ENCODE data around the gene SYT1.

SYT1 gene

GRCh38 chr12:79164890-79165289, 300.3 kb downstream of the SYT1 start:
- H3K9me3 ChIP-seq (ENCODE audit: control insufficient read depth, insufficient read depth, low read depth, low read length), result no peaks in the 10 kb centered on the region
- H3K4me1 ChIP-seq (ENCODE audit: control insufficient read depth, insufficient read depth, low read length), result no peaks in the 10 kb centered on the region

GRCh38 chr12:79168687-79169086, 304.1 kb downstream of the SYT1 start:
- Histone ChIP-seq H3K36me3 (ENCODE audit: control insufficient read depth, insufficient read depth, low read length) (no peaks in the 10 kb centered on the region), H3K27ac (ENCODE audit: low read depth, low read length) (no peak overlapping the region), H3K9ac (ENCODE audit: low read length) (no peak overlapping the region), H3K4me3 (ENCODE audit: low read depth, low read length) (no peak overlapping the region), H3K4me1 (ENCODE audit: control insufficient read depth, insufficient read depth, low read length) (no peaks in the 10 kb centered on the region), H3K9me3 (ENCODE audit: control insufficient read depth, insufficient read depth, low read depth, low read length) (no peaks in the 10 kb centered on the region), H3K27me3 (ENCODE audit: control insufficient read depth, insufficient read depth, low read length) (no peaks in the 10 kb centered on the region)

More at GRCh38 chr12:79164890-79165289, 300.3 kb downstream of the SYT1 start:
- H3K36me3 ChIP-seq (ENCODE audit: control insufficient read depth, insufficient read depth, low read length), result no peaks in the 10 kb centered on the region
- H3K27me3 ChIP-seq (ENCODE audit: control insufficient read depth, insufficient read depth, low read length), result no peaks in the 10 kb centered on the region
- H3K9ac ChIP-seq (ENCODE audit: low read length), result no peak overlapping the region
- H3K4me3 ChIP-seq (ENCODE audit: low read depth, low read length), result no peak overlapping the region
- H3K27ac ChIP-seq (ENCODE audit: low read depth, low read length), result no peak overlapping the region

- Histone ChIP-seq H3K4me3 (ENCODE audit: low read depth, low read length) (no peak overlapping the region), H3K27ac (ENCODE audit: low read depth, low read length) (no peak overlapping the region), H3K9me3 (ENCODE audit: control insufficient read depth, insufficient read depth, low read depth, low read length) (no peaks in the 10 kb centered on the region), H3K27me3 (ENCODE audit: control insufficient read depth, insufficient read depth, low read length) (no peaks in the 10 kb centered on the region), H3K36me3 (ENCODE audit: control insufficient read depth, insufficient read depth, low read length) (no peaks in the 10 kb centered on the region), H3K9ac (ENCODE audit: low read length) (no peak overlapping the region), H3K4me1 (ENCODE audit: control insufficient read depth, insufficient read depth, low read length) (no peaks in the 10 kb centered on the region)
These were observed 310.1 kb downstream of the SYT1 start for GRCh38 chr12:79174626-79175025.

- no peak overlapping the region for H3K27ac ChIP-seq (ENCODE audit: low read depth, low read length)
- no peaks in the 10 kb centered on the region for H3K4me1 ChIP-seq (ENCODE audit: control insufficient read depth, insufficient read depth, low read length)
- H3K27me3 ChIP-seq (ENCODE audit: control insufficient read depth, insufficient read depth, low read length), result no peaks in the 10 kb centered on the region
- H3K9ac ChIP-seq (ENCODE audit: low read length), result no peak overlapping the region
- no peak overlapping the region for H3K4me3 ChIP-seq (ENCODE audit: low read depth, low read length)
- H3K9me3 ChIP-seq (ENCODE audit: control insufficient read depth, insufficient read depth, low read depth, low read length), result no peaks in the 10 kb centered on the region
- H3K36me3 ChIP-seq (ENCODE audit: control insufficient read depth, insufficient read depth, low read length), result no peaks in the 10 kb centered on the region
These were observed 318.4 kb downstream of the SYT1 start for GRCh38 chr12:79183003-79183402.

- H3K4me3 ChIP-seq (ENCODE audit: low read depth, low read length), result no peak overlapping the region
- H3K9me3 ChIP-seq (ENCODE audit: control insufficient read depth, insufficient read depth, low read depth, low read length), result no peaks in the 10 kb centered on the region
- no peaks in the 10 kb centered on the region for H3K36me3 ChIP-seq (ENCODE audit: control insufficient read depth, insufficient read depth, low read length)
- no peak overlapping the region for H3K27ac ChIP-seq (ENCODE audit: low read depth, low read length)
- H3K9ac ChIP-seq (ENCODE audit: low read length), result no peak overlapping the region
- H3K27me3 ChIP-seq (ENCODE audit: control insufficient read depth, insufficient read depth, low read length), result no peaks in the 10 kb centered on the region
- no peaks in the 10 kb centered on the region for H3K4me1 ChIP-seq (ENCODE audit: control insufficient read depth, insufficient read depth, low read length)
These were observed 319.4 kb downstream of the SYT1 start for GRCh38 chr12:79183926-79184325.

GRCh38 chr12:79186506-79186905, 321.9 kb downstream of the SYT1 start:
- no peak overlapping the region for H3K4me3 ChIP-seq (ENCODE audit: low read depth, low read length)
- no peaks in the 10 kb centered on the region for H3K4me1 ChIP-seq (ENCODE audit: control insufficient read depth, insufficient read depth, low read length)

GRCh38 chr12:79187032-79187431, 322.5 kb downstream of the SYT1 start:
- Histone ChIP-seq H3K36me3 (ENCODE audit: control insufficient read depth, insufficient read depth, low read length) (no peaks in the 10 kb centered on the region), H3K4me1 (ENCODE audit: control insufficient read depth, insufficient read depth, low read length) (no peaks in the 10 kb centered on the region), H3K9me3 (ENCODE audit: control insufficient read depth, insufficient read depth, low read depth, low read length) (no peaks in the 10 kb centered on the region), H3K4me3 (ENCODE audit: low read depth, low read length) (no peak overlapping the region), H3K27me3 (ENCODE audit: control insufficient read depth, insufficient read depth, low read length) (no peaks in the 10 kb centered on the region), H3K27ac (ENCODE audit: low read depth, low read length) (no peak overlapping the region), H3K9ac (ENCODE audit: low read length) (no peak overlapping the region)

More at GRCh38 chr12:79186506-79186905, 321.9 kb downstream of the SYT1 start:
- no peaks in the 10 kb centered on the region for H3K36me3 ChIP-seq (ENCODE audit: control insufficient read depth, insufficient read depth, low read length)
- H3K9me3 ChIP-seq (ENCODE audit: control insufficient read depth, insufficient read depth, low read depth, low read length), result no peaks in the 10 kb centered on the region
- H3K27ac ChIP-seq (ENCODE audit: low read depth, low read length), result no peak overlapping the region
- H3K27me3 ChIP-seq (ENCODE audit: control insufficient read depth, insufficient read depth, low read length), result no peaks in the 10 kb centered on the region
- no peak overlapping the region for H3K9ac ChIP-seq (ENCODE audit: low read length)

- Histone ChIP-seq H3K9me3 (ENCODE audit: control insufficient read depth, insufficient read depth, low read depth, low read length) (no peaks in the 10 kb centered on the region), H3K4me3 (ENCODE audit: low read depth, low read length) (no peak overlapping the region), H3K9ac (ENCODE audit: low read length) (no peak overlapping the region), H3K27ac (ENCODE audit: low read depth, low read length) (no peak overlapping the region), H3K36me3 (ENCODE audit: control insufficient read depth, insufficient read depth, low read length) (no peaks in the 10 kb centered on the region), H3K27me3 (ENCODE audit: control insufficient read depth, insufficient read depth, low read length) (no peaks in the 10 kb centered on the region), H3K4me1 (ENCODE audit: control insufficient read depth, insufficient read depth, low read length) (no peaks in the 10 kb centered on the region)
These were observed 326.8 kb downstream of the SYT1 start for GRCh38 chr12:79191391-79191790.

- no peaks in the 10 kb centered on the region for H3K36me3 ChIP-seq (ENCODE audit: control insufficient read depth, insufficient read depth, low read length)
- no peaks in the 10 kb centered on the region for H3K27me3 ChIP-seq (ENCODE audit: control insufficient read depth, insufficient read depth, low read length)
- H3K27ac ChIP-seq (ENCODE audit: low read depth, low read length), result no peak overlapping the region
- no peaks in the 10 kb centered on the region for H3K9me3 ChIP-seq (ENCODE audit: control insufficient read depth, insufficient read depth, low read depth, low read length)
- H3K4me1 ChIP-seq (ENCODE audit: control insufficient read depth, insufficient read depth, low read length), result no peaks in the 10 kb centered on the region
- no peak overlapping the region for H3K9ac ChIP-seq (ENCODE audit: low read length)
- H3K4me3 ChIP-seq (ENCODE audit: low read depth, low read length), result no peak overlapping the region
These were observed 330.0 kb downstream of the SYT1 start for GRCh38 chr12:79194595-79194994.

GRCh38 chr12:79199166-79199565, 334.6 kb downstream of the SYT1 start:
- no peak overlapping the region for H3K9ac ChIP-seq (ENCODE audit: low read length)
- H3K27ac ChIP-seq (ENCODE audit: low read depth, low read length), result no peak overlapping the region
- H3K4me3 ChIP-seq (ENCODE audit: low read depth, low read length), result no peak overlapping the region
- no peaks in the 10 kb centered on the region for H3K4me1 ChIP-seq (ENCODE audit: control insufficient read depth, insufficient read depth, low read length)
- H3K36me3 ChIP-seq (ENCODE audit: control insufficient read depth, insufficient read depth, low read length), result no peaks in the 10 kb centered on the region
- H3K27me3 ChIP-seq (ENCODE audit: control insufficient read depth, insufficient read depth, low read length), result no peaks in the 10 kb centered on the region
- H3K9me3 ChIP-seq (ENCODE audit: control insufficient read depth, insufficient read depth, low read depth, low read length), result no peaks in the 10 kb centered on the region

GRCh38 chr12:79200176-79200575, 335.6 kb downstream of the SYT1 start:
- H3K4me3 ChIP-seq (ENCODE audit: low read depth, low read length), result no peak overlapping the region
- H3K4me1 ChIP-seq (ENCODE audit: control insufficient read depth, insufficient read depth, low read length), result no peaks in the 10 kb centered on the region
- no peaks in the 10 kb centered on the region for H3K9me3 ChIP-seq (ENCODE audit: control insufficient read depth, insufficient read depth, low read depth, low read length)
- no peak overlapping the region for H3K27ac ChIP-seq (ENCODE audit: low read depth, low read length)
- H3K9ac ChIP-seq (ENCODE audit: low read length), result no peak overlapping the region
- no peaks in the 10 kb centered on the region for H3K36me3 ChIP-seq (ENCODE audit: control insufficient read depth, insufficient read depth, low read length)
- no peaks in the 10 kb centered on the region for H3K27me3 ChIP-seq (ENCODE audit: control insufficient read depth, insufficient read depth, low read length)

- H3K4me1 ChIP-seq (ENCODE audit: control insufficient read depth, insufficient read depth, low read length), result no peaks in the 10 kb centered on the region
- no peak overlapping the region for H3K4me3 ChIP-seq (ENCODE audit: low read depth, low read length)
- H3K9me3 ChIP-seq (ENCODE audit: control insufficient read depth, insufficient read depth, low read depth, low read length), result no peaks in the 10 kb centered on the region
- H3K9ac ChIP-seq (ENCODE audit: low read length), result no peak overlapping the region
- H3K27ac ChIP-seq (ENCODE audit: low read depth, low read length), result no peak overlapping the region
- no peaks in the 10 kb centered on the region for H3K36me3 ChIP-seq (ENCODE audit: control insufficient read depth, insufficient read depth, low read length)
- H3K27me3 ChIP-seq (ENCODE audit: control insufficient read depth, insufficient read depth, low read length), result no peaks in the 10 kb centered on the region
These were observed 338.6 kb downstream of the SYT1 start for GRCh38 chr12:79203058-79203647.
